HEK293 (cell line): ENCODE measurements around the gene ETNK1.

Experiments used
- KLF8 ChIP-seq: fragments of 450-650 bp; formaldehyde crosslinking; IDR thresholded peaks from 2 replicates; pipeline ENCODE4 v1.5.1; 2016; ENCODE audit warnings: missing biosample characterization, missing genetic modification characterization
- YY1 ChIP-seq: fragments of 450-650 bp; formaldehyde crosslinking; IDR thresholded peaks from 2 replicates; pipeline ENCODE4 v1.5.1; 2018; ENCODE audit warnings: missing biosample characterization, missing genetic modification characterization
- ZBTB7A ChIP-seq: fragments of 450-650 bp; formaldehyde crosslinking; IDR thresholded peaks from 2 replicates; pipeline ENCODE4 v1.5.1; 2016; ENCODE audit warnings: low read depth, missing biosample characterization, missing genetic modification characterization
- ZNF19 ChIP-seq: fragments of 450-650 bp; formaldehyde crosslinking; IDR thresholded peaks from 2 replicates; pipeline ENCODE4; 2016; ENCODE audit warnings: missing biosample characterization, missing genetic modification characterization, low read depth
- ZNF274 ChIP-seq, 2 experiments: fragments of 200-500 bp in 1 of 2; fragments of 450-650 bp in 1 of 2; sonication (Bioruptor generic) in 1 of 2; formaldehyde crosslinking in 1 of 2; IDR thresholded peaks; 2 replicates each; pipeline versions ENCODE4 v1.5.1 to v1.6.1; 2014 to 2016; ENCODE audit warnings: borderline replicate concordance in 1 of 2, inconsistent platforms in 1 of 2, low read length in 1 of 2, missing biosample characterization in 1 of 2, missing genetic modification characterization in 1 of 2
- ZNF529 ChIP-seq: fragments of 450-650 bp; formaldehyde crosslinking; IDR thresholded peaks from 2 replicates; pipeline ENCODE4 v1.5.1; 2017; ENCODE audit warnings: missing genetic modification characterization, missing biosample characterization; ENCODE audit not compliant: insufficient replicate concordance
- ZNF585B ChIP-seq: fragments of 450-650 bp; formaldehyde crosslinking; IDR thresholded peaks from 2 replicates; pipeline ENCODE4 v1.5.1; 2016; ENCODE audit warnings: missing biosample characterization, missing genetic modification characterization
- TF ChIP-seq, protein P1 (sequence below): fragments of 450-650 bp; formaldehyde crosslinking; IDR thresholded peaks from 2 replicates; pipeline ENCODE4 v1.5.1; 2016; ENCODE audit warnings: missing biosample characterization, missing genetic modification characterization
- TF ChIP-seq, protein P2 (sequence below): fragments of 450-650 bp; formaldehyde crosslinking; IDR thresholded peaks from 2 replicates; pipeline ENCODE4 v1.5.1; 2016; ENCODE audit warnings: missing biosample characterization, missing genetic modification characterization, borderline replicate concordance
- TF ChIP-seq, protein P3 (sequence below): fragments of 450-650 bp; formaldehyde crosslinking; IDR thresholded peaks from 2 replicates; pipeline ENCODE4 v1.5.0; 2017; ENCODE audit warnings: missing biosample characterization, missing genetic modification characterization, borderline replicate concordance
- TF ChIP-seq, protein P4 (sequence below): fragments of 450-650 bp; formaldehyde crosslinking; IDR thresholded peaks from 2 replicates; pipeline ENCODE4 v1.5.1; 2016; ENCODE audit warnings: missing biosample characterization, missing genetic modification characterization

DNA sequence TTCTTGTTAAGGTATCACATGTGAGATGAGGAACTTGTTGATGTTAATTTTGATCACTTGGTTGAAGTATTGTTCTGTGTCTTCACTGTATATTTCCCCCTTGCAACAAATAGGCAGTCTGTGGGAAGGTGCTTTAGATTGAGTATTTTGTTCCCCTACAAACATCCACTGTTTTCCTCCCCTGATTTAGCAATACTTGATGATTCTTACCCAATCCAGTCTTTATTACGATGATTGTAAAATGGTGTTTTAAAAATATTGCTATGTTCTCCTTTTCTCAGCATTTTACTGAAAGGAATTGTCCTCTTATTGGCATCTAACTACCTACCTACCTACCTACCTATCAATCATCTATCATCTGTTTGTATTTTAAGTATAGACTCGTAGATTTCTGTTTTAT is 66.3 kb downstream of the ETNK1 start:
- TF ChIP-seq, protein P1, sequence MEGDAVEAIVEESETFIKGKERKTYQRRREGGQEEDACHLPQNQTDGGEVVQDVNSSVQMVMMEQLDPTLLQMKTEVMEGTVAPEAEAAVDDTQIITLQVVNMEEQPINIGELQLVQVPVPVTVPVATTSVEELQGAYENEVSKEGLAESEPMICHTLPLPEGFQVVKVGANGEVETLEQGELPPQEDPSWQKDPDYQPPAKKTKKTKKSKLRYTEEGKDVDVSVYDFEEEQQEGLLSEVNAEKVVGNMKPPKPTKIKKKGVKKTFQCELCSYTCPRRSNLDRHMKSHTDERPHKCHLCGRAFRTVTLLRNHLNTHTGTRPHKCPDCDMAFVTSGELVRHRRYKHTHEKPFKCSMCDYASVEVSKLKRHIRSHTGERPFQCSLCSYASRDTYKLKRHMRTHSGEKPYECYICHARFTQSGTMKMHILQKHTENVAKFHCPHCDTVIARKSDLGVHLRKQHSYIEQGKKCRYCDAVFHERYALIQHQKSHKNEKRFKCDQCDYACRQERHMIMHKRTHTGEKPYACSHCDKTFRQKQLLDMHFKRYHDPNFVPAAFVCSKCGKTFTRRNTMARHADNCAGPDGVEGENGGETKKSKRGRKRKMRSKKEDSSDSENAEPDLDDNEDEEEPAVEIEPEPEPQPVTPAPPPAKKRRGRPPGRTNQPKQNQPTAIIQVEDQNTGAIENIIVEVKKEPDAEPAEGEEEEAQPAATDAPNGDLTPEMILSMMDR, result no peak
- TF ChIP-seq ZNF274 (IDR thresholded peaks at IDR 0.05; ENCODE audit: low read length) (no peak), ZNF274 (tag by site-specific recombination; IDR thresholded peaks at IDR 0.05; ENCODE audit: borderline replicate concordance) (no peak), ZBTB7A (tag by site-specific recombination) (no peak), ZNF19 (tag by site-specific recombination) (no peak), YY1 (tag by site-specific recombination) (no peak), ZNF529 (tag by site-specific recombination) (no peak), KLF8 (tag by site-specific recombination) (no peak), ZNF585B (no peak)
- TF ChIP-seq, protein P2, sequence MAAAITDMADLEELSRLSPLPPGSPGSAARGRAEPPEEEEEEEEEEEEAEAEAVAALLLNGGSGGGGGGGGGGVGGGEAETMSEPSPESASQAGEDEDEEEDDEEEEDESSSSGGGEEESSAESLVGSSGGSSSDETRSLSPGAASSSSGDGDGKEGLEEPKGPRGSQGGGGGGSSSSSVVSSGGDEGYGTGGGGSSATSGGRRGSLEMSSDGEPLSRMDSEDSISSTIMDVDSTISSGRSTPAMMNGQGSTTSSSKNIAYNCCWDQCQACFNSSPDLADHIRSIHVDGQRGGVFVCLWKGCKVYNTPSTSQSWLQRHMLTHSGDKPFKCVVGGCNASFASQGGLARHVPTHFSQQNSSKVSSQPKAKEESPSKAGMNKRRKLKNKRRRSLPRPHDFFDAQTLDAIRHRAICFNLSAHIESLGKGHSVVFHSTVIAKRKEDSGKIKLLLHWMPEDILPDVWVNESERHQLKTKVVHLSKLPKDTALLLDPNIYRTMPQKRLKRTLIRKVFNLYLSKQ, result no peak
- TF ChIP-seq, protein P3, sequence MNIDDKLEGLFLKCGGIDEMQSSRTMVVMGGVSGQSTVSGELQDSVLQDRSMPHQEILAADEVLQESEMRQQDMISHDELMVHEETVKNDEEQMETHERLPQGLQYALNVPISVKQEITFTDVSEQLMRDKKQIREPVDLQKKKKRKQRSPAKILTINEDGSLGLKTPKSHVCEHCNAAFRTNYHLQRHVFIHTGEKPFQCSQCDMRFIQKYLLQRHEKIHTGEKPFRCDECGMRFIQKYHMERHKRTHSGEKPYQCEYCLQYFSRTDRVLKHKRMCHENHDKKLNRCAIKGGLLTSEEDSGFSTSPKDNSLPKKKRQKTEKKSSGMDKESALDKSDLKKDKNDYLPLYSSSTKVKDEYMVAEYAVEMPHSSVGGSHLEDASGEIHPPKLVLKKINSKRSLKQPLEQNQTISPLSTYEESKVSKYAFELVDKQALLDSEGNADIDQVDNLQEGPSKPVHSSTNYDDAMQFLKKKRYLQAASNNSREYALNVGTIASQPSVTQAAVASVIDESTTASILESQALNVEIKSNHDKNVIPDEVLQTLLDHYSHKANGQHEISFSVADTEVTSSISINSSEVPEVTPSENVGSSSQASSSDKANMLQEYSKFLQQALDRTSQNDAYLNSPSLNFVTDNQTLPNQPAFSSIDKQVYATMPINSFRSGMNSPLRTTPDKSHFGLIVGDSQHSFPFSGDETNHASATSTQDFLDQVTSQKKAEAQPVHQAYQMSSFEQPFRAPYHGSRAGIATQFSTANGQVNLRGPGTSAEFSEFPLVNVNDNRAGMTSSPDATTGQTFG (tag by site-specific recombination), result no peak
- TF ChIP-seq, protein P4, sequence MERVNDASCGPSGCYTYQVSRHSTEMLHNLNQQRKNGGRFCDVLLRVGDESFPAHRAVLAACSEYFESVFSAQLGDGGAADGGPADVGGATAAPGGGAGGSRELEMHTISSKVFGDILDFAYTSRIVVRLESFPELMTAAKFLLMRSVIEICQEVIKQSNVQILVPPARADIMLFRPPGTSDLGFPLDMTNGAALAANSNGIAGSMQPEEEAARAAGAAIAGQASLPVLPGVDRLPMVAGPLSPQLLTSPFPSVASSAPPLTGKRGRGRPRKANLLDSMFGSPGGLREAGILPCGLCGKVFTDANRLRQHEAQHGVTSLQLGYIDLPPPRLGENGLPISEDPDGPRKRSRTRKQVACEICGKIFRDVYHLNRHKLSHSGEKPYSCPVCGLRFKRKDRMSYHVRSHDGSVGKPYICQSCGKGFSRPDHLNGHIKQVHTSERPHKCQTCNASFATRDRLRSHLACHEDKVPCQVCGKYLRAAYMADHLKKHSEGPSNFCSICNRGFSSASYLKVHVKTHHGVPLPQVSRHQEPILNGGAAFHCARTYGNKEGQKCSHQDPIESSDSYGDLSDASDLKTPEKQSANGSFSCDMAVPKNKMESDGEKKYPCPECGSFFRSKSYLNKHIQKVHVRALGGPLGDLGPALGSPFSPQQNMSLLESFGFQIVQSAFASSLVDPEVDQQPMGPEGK, result no peak
